Mesenchymal stem cell (in vitro differentiated cells and primary cell): Measurements from ENCODE around the gene TUBA8.
"Not testable (repeated sequence)": the region's sequence is repeated elsewhere in the genome, so short reads cannot be mapped to it uniquely, and the experiment has no call there.

Experiments
- DNase-seq: peaks from one replicate; pipeline ENCODE4 v3.0.0-alpha.2; 2013
- H2AFZ ChIP-seq: one replicate; pipeline ENCODE4 v1.6.1; 2013; ENCODE audit warnings: low read depth, mild to moderate bottlenecking, control low read depth, inconsistent platforms, low read length, moderate library complexity
- H2AK5ac ChIP-seq: 2 replicates; pipeline ENCODE4 v1.6.1; 2013; ENCODE audit warnings: low read length, moderate library complexity, mild to moderate bottlenecking, inconsistent platforms; ENCODE audit not compliant: severe bottlenecking
- H2BK120ac ChIP-seq: one replicate; pipeline ENCODE4 v1.6.1; 2013; ENCODE audit warnings: low read depth, mild to moderate bottlenecking, inconsistent platforms, low read length, moderate library complexity
- H2BK12ac ChIP-seq, 2 experiments: one replicate each; pipeline ENCODE4 v1.6.1; 2013; ENCODE audit warnings: inconsistent platforms in 2 of 2, low read length in 2 of 2, mild to moderate bottlenecking in 2 of 2, moderate library complexity in 2 of 2, control low read depth in 1 of 2
- H2BK15ac ChIP-seq: one replicate; pipeline ENCODE4 v1.6.1; 2013; ENCODE audit warnings: mild to moderate bottlenecking, low read depth, inconsistent platforms; ENCODE audit not compliant: poor library complexity, severe bottlenecking
- H2BK5ac ChIP-seq: 2 replicates; pipeline ENCODE4 v1.6.1; 2013; ENCODE audit warnings: low read depth, mild to moderate bottlenecking, low read length, control low read depth, inconsistent platforms; ENCODE audit not compliant: poor library complexity, severe bottlenecking
- H3K14ac ChIP-seq, 2 experiments: one replicate each; pipeline ENCODE4 v1.6.1; 2013; ENCODE audit warnings: inconsistent platforms in 2 of 2, low read length in 2 of 2, control low read depth in 1 of 2, mild to moderate bottlenecking in 1 of 2, moderate library complexity in 1 of 2
- H3K18ac ChIP-seq, 2 experiments: one replicate each; pipeline ENCODE4 v1.6.1; 2013; ENCODE audit warnings: inconsistent platforms in 2 of 2, low read length in 2 of 2, control low read depth in 1 of 2, low read depth in 1 of 2, mild to moderate bottlenecking in 1 of 2
- H3K23ac ChIP-seq, 2 experiments: one replicate each; pipeline ENCODE4 v1.6.1; 2013; ENCODE audit warnings: inconsistent platforms in 2 of 2, low read length in 2 of 2, mild to moderate bottlenecking in 2 of 2, moderate library complexity in 2 of 2, control low read depth in 1 of 2
- H3K27ac ChIP-seq: 2 replicates; pipeline ENCODE4 v1.5.1; 2013; ENCODE audit warnings: mild to moderate bottlenecking, moderate library complexity, low read length, control low read depth, inconsistent platforms; ENCODE audit not compliant: poor library complexity, severe bottlenecking
- H3K27me3 ChIP-seq, 2 experiments: 2 replicates each; pipeline versions ENCODE4 v1.6.1 to v1.7.0; 2013; ENCODE audit warnings: low read length in 2 of 2, mild to moderate bottlenecking in 2 of 2, moderate library complexity in 2 of 2, control low read depth in 1 of 2, inconsistent platforms in 1 of 2; ENCODE audit not compliant: control insufficient read depth in 1 of 2, insufficient read depth in 1 of 2
- H3K36me3 ChIP-seq, 2 experiments: 2 replicates each; pipeline versions ENCODE4 v1.6.1 to v1.7.0; 2013; ENCODE audit warnings: low read length in 2 of 2, control low read depth in 1 of 2, inconsistent platforms in 1 of 2, low read depth in 1 of 2, mild to moderate bottlenecking in 1 of 2; ENCODE audit not compliant: insufficient read depth in 2 of 2, control insufficient read depth in 1 of 2
- H3K4ac ChIP-seq, 2 experiments: one replicate each; pipeline ENCODE4 v1.6.1; 2013; ENCODE audit warnings: inconsistent platforms in 2 of 2, low read length in 2 of 2, mild to moderate bottlenecking in 2 of 2, moderate library complexity in 2 of 2, control low read depth in 1 of 2, low read depth in 1 of 2
- H3K4me1 ChIP-seq: 2 replicates; pipeline ENCODE4 v1.6.1; 2013; ENCODE audit warnings: low read depth, low read length, control low read depth; ENCODE audit not compliant: control insufficient read depth, insufficient read depth
- H3K4me2 ChIP-seq: 2 replicates; pipeline ENCODE4 v1.6.1; 2013; ENCODE audit warnings: low read length, mild to moderate bottlenecking, inconsistent platforms; ENCODE audit not compliant: poor library complexity, severe bottlenecking
- H3K4me3 ChIP-seq, 2 experiments: 2 replicates each; pipeline versions ENCODE4 v1.5.1 to v1.7.0; 2013; ENCODE audit warnings: low read length in 2 of 2, mild to moderate bottlenecking in 2 of 2, control low read depth in 1 of 2, low read depth in 1 of 2; ENCODE audit not compliant: insufficient read depth in 1 of 2
- H3K79me1 ChIP-seq: replicated peaks from 2 replicates; pipeline ENCODE4 v1.6.1; 2013; ENCODE audit warnings: mild to moderate bottlenecking, control low read depth, low read length, inconsistent platforms; ENCODE audit not compliant: poor library complexity, severe bottlenecking
- H3K9ac ChIP-seq: 2 replicates; pipeline ENCODE4 v1.7.0; 2013; ENCODE audit warnings: mild to moderate bottlenecking, low read length, moderate library complexity
- H3K9me3 ChIP-seq: 2 replicates; pipeline ENCODE4 v1.7.0; 2013; ENCODE audit warnings: mild to moderate bottlenecking, low read length; ENCODE audit not compliant: control insufficient read depth
- H4K8ac ChIP-seq: one replicate; pipeline ENCODE4 v1.6.1; 2013; ENCODE audit warnings: inconsistent platforms, mild to moderate bottlenecking, low read length, moderate library complexity
- H4K91ac ChIP-seq: one replicate; pipeline ENCODE4 v1.6.1; 2013; ENCODE audit warnings: mild to moderate bottlenecking, low read length, inconsistent platforms
- WGBS: methylation state at CpG from one replicate; pipeline ENCODE4 v1.1.7; 2013; ENCODE audit warnings: mixed read lengths; 5-methylcytosine and 5-hydroxymethylcytosine counted together

The TUBA8 gene

GRCh38 chr22:18106550-18107341 lies 3.9 kb upstream of the TUBA8 start:
- H2BK15ac ChIP-seq, result not testable (repeated sequence)

GRCh38 chr22:18108187-18108586 lies 2.4 kb upstream of the TUBA8 start:
- H3K23ac ChIP-seq, result no peak overlapping the region
- H4K8ac ChIP-seq, result no peak overlapping the region
- H3K36me3 ChIP-seq, result no peaks in the 10 kb centered on the region
- no peak overlapping the region for H2BK12ac ChIP-seq
- H4K91ac ChIP-seq, result no peak overlapping the region
- H3K9ac ChIP-seq, result no peak overlapping the region
- H3K9me3 ChIP-seq, result no peaks in the 10 kb centered on the region
- no peak overlapping the region for H2AFZ ChIP-seq
- peaks cover 23 to 37% of the 10 kb centered on the region in 2 experiments for H3K27me3 ChIP-seq
- H3K27ac ChIP-seq, result no peak overlapping the region
- H3K4me1 ChIP-seq, result peaks cover 22% of the 10 kb centered on the region
- no peak overlapping the region for H2BK5ac ChIP-seq
- no peak overlapping the region for H3K4me3 ChIP-seq
- 100% methylated on average over 2 of the region's 3 CpGs for WGBS
- no peak overlapping the region for H2BK15ac ChIP-seq
- H3K4me2 ChIP-seq, result no peak overlapping the region
- H2BK120ac ChIP-seq, result no peak overlapping the region
- DNase-seq, result no peak
- H3K14ac ChIP-seq, result no peak overlapping the region
- no peaks in the 10 kb centered on the region for H3K79me1 ChIP-seq
- no peak overlapping the region for H3K4ac ChIP-seq
- H2AK5ac ChIP-seq, result no peak overlapping the region
- no peak overlapping the region for H3K18ac ChIP-seq

More at GRCh38 chr22:18106550-18107341, 3.9 kb upstream of the TUBA8 start:
- H3K9ac ChIP-seq, H3K9me3 ChIP-seq, H3K4ac ChIP-seq, H3K79me1 ChIP-seq, H2AFZ ChIP-seq, DNase-seq, H2BK5ac ChIP-seq, H3K27ac ChIP-seq, H3K36me3 ChIP-seq, H3K14ac ChIP-seq, H2BK12ac ChIP-seq, H3K4me3 ChIP-seq, H2BK120ac ChIP-seq, H3K23ac ChIP-seq, H3K18ac ChIP-seq, H4K91ac ChIP-seq, H4K8ac ChIP-seq, H3K4me2 ChIP-seq, H2AK5ac ChIP-seq: not testable (repeated sequence)
- WGBS, result 84% methylated on average over 2 of the region's 4 CpGs
- Histone ChIP-seq H3K27me3 (peaks cover 17 to 23% of the 10 kb centered on the region in 2 experiments), H3K4me1 (peaks cover 22% of the 10 kb centered on the region)

GRCh38 chr22:18109410-18110193 lies 1.0 kb upstream of the TUBA8 start:
- no peak overlapping the region for H2AFZ ChIP-seq
- H2BK5ac ChIP-seq, result no peak overlapping the region
- H3K36me3 ChIP-seq, result no peaks in the 10 kb centered on the region
- no peak overlapping the region for H2AK5ac ChIP-seq
- no peak overlapping the region for H2BK12ac ChIP-seq
- H3K14ac ChIP-seq, result no peak overlapping the region
- no peak for DNase-seq
- H3K9ac ChIP-seq, result no peak overlapping the region
- no peaks in the 10 kb centered on the region for H3K79me1 ChIP-seq
- no peak overlapping the region for H2BK15ac ChIP-seq
- H4K91ac ChIP-seq, result no peak overlapping the region
- H2BK120ac ChIP-seq, result no peak overlapping the region
- no peaks in the 10 kb centered on the region for H3K9me3 ChIP-seq
- H3K4ac ChIP-seq, result no peak overlapping the region
- no peak overlapping the region for H4K8ac ChIP-seq
- H3K4me2 ChIP-seq, result peak overlapping the region; percentile 87
- H3K18ac ChIP-seq, result no peak overlapping the region
- H3K27ac ChIP-seq, result no peak overlapping the region
- peak overlapping the region in 1 of 2 experiments; percentile 68 for H3K4me3 ChIP-seq
- peak overlapping the region in 1 of 2 experiments; percentile 73 for H3K23ac ChIP-seq
- H3K4me1 ChIP-seq, result peaks cover 18% of the 10 kb centered on the region
- 72% methylated on average over 14 of the region's 14 CpGs for WGBS
- H3K27me3 ChIP-seq, result peaks cover 29 to 40% of the 10 kb centered on the region in 2 experiments
